ENCODE data around the gene IDH3G.

Gene IDH3G

GRCh38 chrX:153786669-153787068 lies 7.5 kb downstream of the IDH3G start:
- no peak for DNase-seq

GRCh38 chrX:153784325-153784967 lies 9.7 kb downstream of the IDH3G start:
- no peak for DNase-seq

- DNase-seq = no peak
Measured at GRCh38 chrX:153783378-153784013, 10.7 kb downstream of the IDH3G start.

- DNase-seq = no peak
Measured at GRCh38 chrX:153782871-153783270, 11.3 kb downstream of the IDH3G start.

GRCh38 chrX:153782313-153782712 lies 11.9 kb downstream of the IDH3G start:
- no peak for DNase-seq

GRCh38 chrX:153781428-153782047 lies 12.6 kb downstream of the IDH3G start:
- no peak for DNase-seq

- DNase-seq = no peak
Measured at GRCh38 chrX:153780678-153781427, 13.3 kb downstream of the IDH3G start, which contains the start of gene SRPK3. TSS of gene SRPK3 (plus strand) at chrX:153781041. CDS start at chrX:153781087, 46 bp downstream.

- peak in 1 of 2 donors; percentile 43 for DNase-seq
Measured at GRCh38 chrX:153779891-153780677, 14.1 kb downstream of the IDH3G start.

GRCh38 chrX:153778684-153779101 lies 15.5 kb downstream of the IDH3G start:
- DNase-seq = no peak

- DNase-seq = no peak
Measured at GRCh38 chrX:153778181-153778580, 16.0 kb downstream of the IDH3G start.

- no peak for DNase-seq
Measured at GRCh38 chrX:153777261-153778090, 16.7 kb downstream of the IDH3G start.

- DNase-seq = no peak
Measured at GRCh38 chrX:153776611-153777045, 17.5 kb downstream of the IDH3G start.

- DNase-seq = no peak
Measured at GRCh38 chrX:153776120-153776599, 18.0 kb downstream of the IDH3G start.

- DNase-seq = no peak
Measured at GRCh38 chrX:153775293-153776119, 18.7 kb downstream of the IDH3G start.

- DNase-seq = no peak
Measured at GRCh38 chrX:153774576-153775292, 19.4 kb downstream of the IDH3G start.

- DNase-seq = no peak
Measured at GRCh38 chrX:153773741-153774575, 20.2 kb downstream of the IDH3G start.

- no peak for DNase-seq
Measured at GRCh38 chrX:153773218-153773611, 21.0 kb downstream of the IDH3G start.
